GM21619 (cell line): Measurements from ENCODE around the gene SLC25A19.

Experiments used
- ATAC-seq: cut with Tn5 transposase; IDR thresholded peaks from one replicate; pipeline ENCODE4 v1.9.1; 2021; ENCODE audit not compliant: unreplicated experiment

SLC25A19 gene

DNA sequence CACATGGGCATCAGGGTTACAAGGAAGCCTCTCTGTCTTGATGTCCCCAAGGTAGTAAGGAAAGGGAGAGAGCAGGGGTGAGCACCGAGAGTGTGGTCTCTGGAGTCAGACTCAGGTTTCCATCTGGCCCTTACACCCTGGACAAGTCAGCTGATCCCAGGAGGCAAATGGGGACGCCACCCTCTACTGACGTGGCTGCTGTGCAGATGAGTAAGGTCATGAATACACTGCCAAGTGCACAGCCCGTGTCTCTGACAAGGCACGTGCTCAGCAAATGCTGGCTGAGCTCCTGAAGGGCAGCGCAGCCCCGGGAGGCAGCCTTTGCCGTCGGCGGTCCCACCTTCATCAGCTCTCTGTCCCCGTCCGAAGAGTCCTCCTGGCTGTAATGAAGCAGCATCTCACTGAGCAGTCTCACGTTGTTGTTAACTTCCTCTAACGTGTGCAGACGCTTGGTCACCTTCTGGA is 47.2 kb downstream of the SLC25A19 start:
- ATAC-seq = no peak

DNA sequence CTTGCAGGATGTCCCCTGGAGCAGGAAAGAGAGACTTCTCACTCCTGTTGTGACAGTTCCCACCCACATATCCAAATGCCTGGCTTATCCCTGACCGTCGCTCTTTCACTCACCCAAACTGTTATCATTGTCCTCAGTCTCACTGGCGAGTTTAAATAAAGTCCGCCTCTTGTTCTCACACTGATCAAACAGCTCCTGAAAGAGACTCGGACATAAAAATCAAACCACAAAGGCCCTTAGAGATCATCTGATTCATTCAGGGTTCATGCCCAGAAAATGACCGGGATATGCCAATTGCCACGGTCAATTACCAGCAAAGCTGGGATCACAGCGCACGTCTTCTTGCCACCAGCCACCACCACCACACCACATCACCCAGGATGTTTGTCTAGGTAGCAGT is 47.7 kb downstream of the SLC25A19 start:
- no peak for ATAC-seq

DNA sequence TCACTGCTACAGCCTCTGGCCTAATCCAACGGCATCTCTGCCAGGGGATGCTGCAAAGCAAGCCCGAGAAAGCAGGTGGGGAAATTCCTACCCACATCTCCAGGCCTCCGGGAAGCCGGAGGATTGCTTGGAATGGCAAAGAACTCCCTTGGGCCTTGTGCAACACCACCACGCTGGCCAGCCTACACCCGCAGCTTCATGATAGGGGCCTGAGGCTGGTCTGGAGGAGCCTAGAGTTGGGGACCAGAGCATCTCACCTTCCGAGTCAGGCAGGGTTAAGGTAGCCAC is 48.1 kb downstream of the SLC25A19 start:
- ATAC-seq = no peak

DNA sequence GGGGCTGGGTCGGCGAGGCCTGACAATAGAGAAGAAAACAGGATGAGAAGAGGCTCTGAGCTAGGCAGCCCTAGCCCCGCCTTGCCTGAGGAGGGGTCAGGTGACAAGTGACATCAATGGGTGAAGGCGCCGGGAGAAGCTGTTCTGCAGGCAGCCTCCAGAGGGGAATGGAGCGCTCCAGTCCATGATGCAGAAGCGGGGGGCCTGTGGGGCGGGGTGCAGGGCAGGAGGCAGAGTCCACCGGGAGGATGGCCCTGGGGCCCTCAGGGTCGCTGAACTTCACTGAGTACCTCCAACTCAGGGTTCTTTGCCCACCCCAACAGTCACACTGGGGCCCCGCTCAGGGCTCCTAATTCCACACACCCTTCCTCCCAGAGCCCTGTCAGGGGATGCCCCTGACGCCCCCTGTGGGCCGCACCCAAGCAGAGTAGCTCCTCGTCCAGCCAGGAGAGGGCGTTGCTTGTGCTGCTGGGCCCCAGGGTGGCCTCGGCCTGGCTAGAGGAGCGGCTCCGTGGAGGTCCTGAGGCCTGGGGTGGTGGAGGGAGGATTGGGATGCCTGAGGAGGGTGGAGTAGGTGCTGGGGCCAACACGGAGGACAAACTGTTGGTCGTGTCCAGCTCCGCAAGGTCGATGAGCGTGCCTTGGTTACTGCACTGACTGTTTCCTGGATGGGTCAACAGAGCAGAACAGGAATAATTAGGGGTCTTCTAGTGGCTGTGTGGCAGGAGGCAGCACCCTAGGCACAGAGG is 48.7 kb downstream of the SLC25A19 start:
- ATAC-seq = no peak

DNA sequence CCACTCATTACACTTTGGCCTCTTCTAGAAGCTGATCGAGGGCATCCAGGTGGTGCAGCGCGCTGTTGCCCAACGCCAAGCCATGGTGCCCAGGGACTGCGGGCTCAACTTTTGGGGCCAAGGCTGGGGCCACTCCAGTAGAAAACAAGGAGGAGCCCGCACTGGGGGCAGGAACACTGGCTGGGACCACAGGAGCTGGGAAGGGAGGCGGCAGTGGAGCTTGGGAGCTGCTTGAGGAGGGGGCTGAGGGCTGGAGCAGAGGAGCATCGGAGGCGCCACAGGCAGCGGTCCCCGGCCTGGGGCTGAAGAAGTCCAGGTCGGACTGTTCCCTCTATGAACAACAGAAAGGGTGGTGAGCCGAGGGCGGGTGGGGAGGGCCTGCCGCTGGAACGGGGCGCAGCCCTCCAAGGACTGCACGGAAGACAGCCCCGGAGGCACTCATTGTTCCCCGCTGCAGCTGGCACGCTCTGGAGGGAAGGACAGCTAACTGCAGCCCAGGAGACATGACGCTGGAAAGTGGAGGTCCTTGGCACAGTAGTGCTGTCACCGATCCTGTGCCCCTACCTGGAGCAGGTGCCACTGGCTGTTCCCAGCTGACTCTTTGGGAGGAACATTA is 49.3 kb downstream of the SLC25A19 start:
- no peak for ATAC-seq

DNA sequence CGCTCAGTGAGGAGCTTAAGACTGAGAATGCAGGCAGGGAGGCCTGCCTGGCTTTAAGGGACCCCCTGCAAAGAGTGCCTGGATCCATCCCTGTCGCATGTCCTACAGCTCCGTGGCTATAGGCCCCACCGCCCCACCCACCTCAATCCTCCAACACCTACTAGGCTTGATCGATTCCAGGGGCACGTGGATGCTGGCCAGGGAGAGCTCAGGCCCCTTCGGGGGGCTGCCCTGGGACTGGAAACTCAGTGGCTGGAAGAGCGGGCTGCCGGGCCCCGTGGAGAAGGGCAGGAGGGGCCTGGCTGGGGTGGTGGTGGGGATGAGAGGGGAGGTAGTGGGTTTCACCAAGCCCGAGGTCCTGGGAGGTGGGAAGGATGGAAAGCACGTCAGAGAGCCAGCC is 50.0 kb downstream of the SLC25A19 start:
- ATAC-seq = no peak

DNA sequence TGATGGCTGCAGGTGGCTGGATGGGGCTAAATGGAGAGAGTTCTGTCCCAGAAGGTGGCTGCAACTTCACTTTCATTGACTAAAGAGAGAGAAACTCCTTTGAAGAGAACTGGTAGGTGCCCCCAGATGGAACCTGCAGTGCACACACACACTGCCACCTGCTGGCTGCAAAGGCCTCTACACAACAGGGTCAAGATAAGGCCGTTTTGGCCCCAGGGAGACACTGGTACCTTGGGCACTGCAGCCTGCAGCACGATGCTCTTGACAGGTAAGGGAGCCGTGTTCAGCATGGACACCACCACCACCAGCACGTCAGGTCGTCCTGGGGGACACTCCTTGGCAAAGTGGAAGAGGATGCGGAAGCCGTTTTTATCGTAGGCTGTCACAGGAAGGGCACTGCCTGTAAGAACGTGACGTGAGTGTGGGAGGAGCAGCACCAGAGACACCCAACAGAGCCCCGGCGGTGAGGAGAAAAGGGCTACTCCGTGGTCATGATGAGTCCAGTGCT is 50.5 kb downstream of the SLC25A19 start:
- ATAC-seq = no peak

DNA sequence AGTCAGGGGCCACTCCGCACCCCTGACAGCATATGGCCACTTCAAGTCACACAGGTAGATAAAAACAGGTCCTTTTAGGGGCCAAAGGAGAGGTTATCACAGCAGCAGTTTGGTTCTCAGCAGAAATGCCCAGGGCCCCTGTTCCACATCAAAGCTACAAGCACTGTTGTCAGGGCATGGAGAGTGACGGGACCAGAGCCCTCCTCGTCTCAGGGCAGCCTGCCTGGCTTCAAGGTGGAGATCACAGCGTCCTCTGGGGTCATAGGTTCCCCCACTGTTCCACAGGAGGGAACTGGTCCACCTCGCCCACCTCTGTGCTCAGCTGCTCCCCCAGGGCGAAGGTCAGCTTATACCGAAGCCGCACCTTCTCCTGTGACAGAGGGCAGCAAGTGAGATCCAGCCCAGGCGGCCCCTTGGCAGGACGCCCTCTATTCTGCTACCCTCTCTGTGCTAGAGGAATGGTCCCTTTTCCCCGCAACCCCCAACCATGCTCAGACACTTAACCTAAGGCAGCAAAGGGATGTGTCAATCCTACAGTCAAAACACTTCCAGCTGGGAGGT is 51.1 kb downstream of the SLC25A19 start:
- no peak for ATAC-seq

DNA sequence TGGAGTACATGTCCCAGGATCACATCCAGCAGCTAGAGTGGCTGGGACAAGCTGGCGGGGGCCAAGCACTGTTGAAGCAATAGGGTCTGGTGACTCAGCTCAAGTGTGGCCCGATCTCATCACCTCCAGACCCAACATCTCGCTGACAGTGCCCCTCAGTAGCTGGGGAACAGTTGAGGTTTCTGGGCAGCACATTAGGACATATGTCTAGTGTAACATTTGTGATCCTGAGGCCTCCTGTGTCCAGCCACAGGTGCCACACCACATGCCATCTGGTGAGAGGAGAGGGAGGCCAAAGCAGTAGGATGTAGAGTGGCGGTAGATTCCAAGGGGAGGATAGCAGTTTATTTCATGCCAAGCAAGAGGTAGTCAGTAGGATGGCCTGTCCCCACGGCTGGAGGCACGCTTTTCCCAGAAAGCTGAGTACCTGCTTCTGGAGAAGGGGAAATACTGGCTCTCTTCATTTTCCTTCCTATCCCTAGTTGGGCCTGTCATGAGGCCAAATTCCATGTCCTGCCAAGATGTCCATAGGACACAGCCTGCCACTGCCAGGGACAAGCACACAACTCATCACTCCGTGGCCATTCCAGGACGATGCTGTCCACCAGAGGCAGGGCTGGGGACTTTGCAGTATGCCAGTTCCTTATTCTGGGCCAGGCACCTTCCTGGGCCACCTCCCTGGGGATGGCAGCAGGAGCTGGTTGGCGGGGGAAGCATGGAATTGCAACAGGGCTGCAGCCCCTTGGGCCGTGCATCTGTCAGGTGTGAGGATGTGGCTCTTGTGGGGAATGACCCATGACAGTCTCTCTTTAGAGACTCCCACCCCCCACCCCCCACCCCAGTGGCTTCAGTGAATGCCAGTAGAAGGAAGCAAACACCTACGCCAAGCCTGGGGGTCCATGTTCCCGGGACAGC is 51.9 kb downstream of the SLC25A19 start:
- no peak for ATAC-seq

DNA sequence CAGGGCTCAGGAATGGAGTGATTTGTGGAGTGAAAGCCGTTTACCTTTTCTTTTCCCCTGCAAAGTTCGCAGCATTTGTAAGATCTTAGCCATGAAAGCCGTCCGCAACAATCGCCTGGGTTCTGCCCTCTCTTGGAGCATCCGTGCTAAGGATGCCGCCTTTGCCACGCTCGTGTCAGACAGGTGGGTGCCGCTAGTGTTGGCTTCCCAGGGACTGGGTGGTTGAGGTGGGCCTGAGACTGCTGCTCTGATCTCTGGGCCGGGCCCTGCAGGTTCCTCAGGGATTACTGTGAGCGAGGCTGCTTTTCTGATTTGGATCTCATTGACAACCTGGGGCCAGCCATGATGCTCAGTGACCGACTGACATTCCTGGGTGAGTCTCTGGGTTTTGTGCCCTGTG is 56.4 kb downstream of the SLC25A19 start:
- no peak for ATAC-seq

DNA sequence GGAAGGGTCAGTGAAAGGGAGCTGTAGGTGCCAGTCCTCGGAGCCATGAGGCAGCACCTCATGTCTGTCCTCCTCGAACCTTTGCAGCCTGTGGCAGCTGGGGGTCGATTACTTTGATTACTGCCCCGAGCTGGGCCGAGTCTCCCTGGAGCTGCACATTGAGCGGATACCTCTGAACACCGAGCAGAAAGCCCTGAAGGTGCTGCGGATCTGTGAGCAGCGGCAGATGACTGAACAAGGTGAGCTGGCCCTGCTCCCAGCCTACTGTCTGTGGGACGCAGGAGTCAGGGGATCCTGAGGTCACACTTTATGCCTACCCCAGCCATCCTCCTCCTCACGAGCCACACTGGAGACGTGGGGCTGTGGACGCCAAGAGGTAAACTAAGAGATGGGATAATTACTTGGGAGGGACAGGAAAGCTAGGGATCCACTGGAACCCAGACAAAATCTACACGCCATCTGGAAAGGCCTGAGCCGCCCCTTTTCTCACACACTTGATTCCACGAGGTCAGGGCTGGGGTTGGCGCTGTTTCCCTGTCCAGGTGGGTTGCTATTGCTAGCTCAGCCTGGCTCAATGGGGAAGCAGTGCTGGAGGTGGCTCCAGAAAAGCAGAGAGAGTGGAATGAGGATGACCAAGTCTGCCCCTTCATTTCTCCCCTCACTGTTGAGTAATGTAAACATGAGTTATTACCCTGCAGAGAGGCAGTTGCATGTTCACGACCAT is 57.3 kb downstream of the SLC25A19 start:
- no peak for ATAC-seq

DNA sequence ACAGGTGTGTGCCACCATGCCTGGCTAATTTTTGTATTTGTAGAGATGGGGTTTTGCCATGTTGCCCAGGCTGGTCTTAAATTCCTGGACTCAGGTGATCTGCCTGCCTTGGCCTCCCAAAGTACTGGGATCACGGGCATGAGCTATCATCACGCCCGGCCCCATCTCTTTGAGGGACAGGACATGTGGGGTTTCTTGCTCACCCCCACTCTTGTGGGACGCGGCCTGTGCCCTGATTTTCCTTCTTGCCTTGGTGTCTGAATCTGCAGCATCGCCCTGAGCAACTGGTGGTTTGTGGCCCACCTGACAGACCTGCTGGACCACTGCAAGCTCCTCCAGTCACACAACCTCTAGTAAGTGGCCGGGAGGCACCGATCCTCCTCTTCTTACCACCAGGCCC is 58.2 kb downstream of the SLC25A19 start:
- no peak for ATAC-seq

DNA sequence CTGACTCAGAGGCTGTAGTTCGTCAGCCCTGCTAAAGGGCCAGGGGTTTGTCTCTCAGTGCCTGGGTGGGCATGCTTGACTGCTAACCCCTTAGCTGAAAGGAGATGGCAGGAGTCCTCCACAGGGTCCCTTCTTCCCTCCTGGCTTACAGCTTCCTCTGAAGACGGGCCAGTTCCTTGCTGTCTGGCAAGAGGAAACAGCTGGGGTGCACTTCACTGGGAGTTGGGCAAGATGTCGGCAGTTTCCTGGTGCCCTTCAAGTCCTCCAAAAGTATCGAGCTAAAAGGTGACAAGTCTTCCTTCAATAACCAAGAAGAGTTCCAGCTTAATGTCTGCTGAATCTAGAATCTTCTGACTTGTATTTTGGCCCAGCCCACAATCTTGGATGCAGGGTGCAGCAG is 60.4 kb downstream of the SLC25A19 start:
- ATAC-seq = no peak

DNA sequence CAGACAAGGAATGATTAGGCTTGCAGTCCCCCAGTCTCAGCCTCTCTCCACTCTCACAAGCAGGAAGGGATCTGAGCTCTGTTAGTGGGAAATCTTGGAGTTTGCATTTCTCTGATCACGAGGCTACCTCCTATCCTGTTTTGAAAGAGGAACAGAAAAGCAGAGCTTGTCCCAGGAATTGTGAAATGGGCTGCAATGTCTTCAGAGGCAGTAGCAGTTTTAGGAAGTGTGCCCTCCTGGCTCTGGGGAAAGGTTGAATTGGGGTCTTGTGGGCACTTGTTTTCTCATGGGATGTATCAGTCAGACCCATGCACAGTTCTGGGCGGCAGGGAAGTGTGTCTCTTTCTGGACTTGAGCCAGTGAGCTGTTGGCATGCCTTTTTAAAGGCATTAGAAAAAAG is 60.9 kb downstream of the SLC25A19 start:
- ATAC-seq = no peak

DNA sequence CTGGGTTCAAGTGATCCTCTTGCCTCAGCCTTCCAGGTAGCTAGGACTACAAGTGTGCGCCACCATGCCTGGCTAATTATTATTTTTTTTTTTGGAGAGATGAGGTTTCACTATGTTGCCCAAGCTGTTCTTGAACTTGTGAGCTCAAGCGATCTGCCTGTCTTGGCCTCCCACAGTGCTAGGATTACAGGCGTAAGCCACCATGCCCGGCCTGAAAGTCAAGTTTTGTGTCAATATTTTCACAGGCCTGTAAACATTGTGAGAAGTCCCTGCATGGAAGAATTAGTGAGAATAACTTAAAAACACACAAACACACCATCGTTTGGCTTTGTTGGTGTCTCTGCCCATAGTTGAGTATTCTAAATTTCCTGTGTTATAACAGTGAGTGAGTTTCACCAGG is 61.5 kb downstream of the SLC25A19 start:
- no peak for ATAC-seq

DNA sequence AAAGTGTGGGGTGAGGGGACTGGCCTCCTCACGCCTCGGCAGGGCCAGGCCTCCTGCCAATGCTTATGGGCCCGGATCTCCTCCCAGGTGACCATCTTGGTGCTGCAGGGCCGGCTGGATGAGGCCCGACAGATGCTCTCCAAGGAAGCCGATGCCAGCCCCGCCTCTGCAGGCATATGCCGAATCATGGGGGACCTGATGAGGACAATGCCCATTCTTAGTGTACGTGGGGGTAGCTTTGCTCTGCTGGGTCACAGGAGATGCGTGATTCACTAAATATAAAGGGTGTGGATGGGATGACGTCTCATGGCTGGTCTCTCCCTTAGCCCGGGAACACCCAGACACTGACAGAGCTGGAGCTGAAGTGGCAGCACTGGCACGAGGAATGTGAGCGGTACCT is 64.2 kb downstream of the SLC25A19 start:
- ATAC-seq = no peak
